Measurements from ENCODE around the gene TEX48.

- TF ChIP-seq, protein P1, sequence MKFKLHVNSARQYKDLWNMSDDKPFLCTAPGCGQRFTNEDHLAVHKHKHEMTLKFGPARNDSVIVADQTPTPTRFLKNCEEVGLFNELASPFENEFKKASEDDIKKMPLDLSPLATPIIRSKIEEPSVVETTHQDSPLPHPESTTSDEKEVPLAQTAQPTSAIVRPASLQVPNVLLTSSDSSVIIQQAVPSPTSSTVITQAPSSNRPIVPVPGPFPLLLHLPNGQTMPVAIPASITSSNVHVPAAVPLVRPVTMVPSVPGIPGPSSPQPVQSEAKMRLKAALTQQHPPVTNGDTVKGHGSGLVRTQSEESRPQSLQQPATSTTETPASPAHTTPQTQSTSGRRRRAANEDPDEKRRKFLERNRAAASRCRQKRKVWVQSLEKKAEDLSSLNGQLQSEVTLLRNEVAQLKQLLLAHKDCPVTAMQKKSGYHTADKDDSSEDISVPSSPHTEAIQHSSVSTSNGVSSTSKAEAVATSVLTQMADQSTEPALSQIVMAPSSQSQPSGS (CRISPR knock-in tag; IDR thresholded peaks at IDR 0.05; ENCODE audit: borderline replicate concordance, low read depth) = no peak
- TF ChIP-seq ZNF232 (CRISPR knock-in tag; IDR thresholded peaks at IDR 0.05) (no peak), RORB (CRISPR knock-in tag; IDR thresholded peaks at IDR 0.05) (no peak), SP1 (CRISPR knock-in tag; conservative IDR thresholded peaks at IDR 0.05) (no peak), CTCF (IDR thresholded peaks at IDR 0.05) (no peak), TCF7 (CRISPR knock-in tag; IDR thresholded peaks at IDR 0.05; ENCODE audit: low read depth) (no peak), MAX (CRISPR knock-in tag; IDR thresholded peaks at IDR 0.05) (no peak), ZNF671 (CRISPR knock-in tag; IDR thresholded peaks at IDR 0.05) (no peak)
- TF ChIP-seq, protein P2, sequence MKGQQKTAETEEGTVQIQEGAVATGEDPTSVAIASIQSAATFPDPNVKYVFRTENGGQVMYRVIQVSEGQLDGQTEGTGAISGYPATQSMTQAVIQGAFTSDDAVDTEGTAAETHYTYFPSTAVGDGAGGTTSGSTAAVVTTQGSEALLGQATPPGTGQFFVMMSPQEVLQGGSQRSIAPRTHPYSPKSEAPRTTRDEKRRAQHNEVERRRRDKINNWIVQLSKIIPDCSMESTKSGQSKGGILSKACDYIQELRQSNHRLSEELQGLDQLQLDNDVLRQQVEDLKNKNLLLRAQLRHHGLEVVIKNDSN (CRISPR knock-in tag; IDR thresholded peaks at IDR 0.05) = no peak
- TF ChIP-seq, protein P3, sequence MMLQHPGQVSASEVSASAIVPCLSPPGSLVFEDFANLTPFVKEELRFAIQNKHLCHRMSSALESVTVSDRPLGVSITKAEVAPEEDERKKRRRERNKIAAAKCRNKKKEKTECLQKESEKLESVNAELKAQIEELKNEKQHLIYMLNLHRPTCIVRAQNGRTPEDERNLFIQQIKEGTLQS (CRISPR knock-in tag; conservative IDR thresholded peaks at IDR 0.05) = no peak
- TF ChIP-seq, protein P4, sequence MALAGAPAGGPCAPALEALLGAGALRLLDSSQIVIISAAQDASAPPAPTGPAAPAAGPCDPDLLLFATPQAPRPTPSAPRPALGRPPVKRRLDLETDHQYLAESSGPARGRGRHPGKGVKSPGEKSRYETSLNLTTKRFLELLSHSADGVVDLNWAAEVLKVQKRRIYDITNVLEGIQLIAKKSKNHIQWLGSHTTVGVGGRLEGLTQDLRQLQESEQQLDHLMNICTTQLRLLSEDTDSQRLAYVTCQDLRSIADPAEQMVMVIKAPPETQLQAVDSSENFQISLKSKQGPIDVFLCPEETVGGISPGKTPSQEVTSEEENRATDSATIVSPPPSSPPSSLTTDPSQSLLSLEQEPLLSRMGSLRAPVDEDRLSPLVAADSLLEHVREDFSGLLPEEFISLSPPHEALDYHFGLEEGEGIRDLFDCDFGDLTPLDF (CRISPR knock-in tag; IDR thresholded peaks at IDR 0.05) = no peak
Measured at GRCh38 chr9:114722937-114723620, 41.1 kb upstream of the TEX48 start.
